ENCODE results near the gene ZNF440. TPM values are rescaled to one million over a fixed set of nuclear protein-coding genes. Genes with fewer than 3 reads are reported as not detected.
"Not testable (repeated sequence)": the region's sequence is repeated elsewhere in the genome, so short reads cannot be mapped to it uniquely, and the experiment has no call there.

ZNF440 gene
- 4.2 and 7.6 TPM in 2 replicates for total RNA-seq (2014; rRNA removed; shearing (Covaris generic))
- 2.3 and 2.4 TPM in 2 replicates for polyA plus RNA-seq (2016; fragmentation: Nextera tagmentation; extraction: Ambion mirVana)

- Histone ChIP-seq H3K36me3 (ENCODE audit: low read depth) (no peaks in the 10 kb centered on the region), H2AFZ (peak within 1 kb of the TSS; percentile 94), H3K79me2 (ENCODE audit: insufficient read depth) (peaks cover 41% of the 10 kb centered on the region), H3K4me1 (ENCODE audit: insufficient read depth) (no peaks in the 10 kb centered on the region), H3K4me2 (ENCODE audit: unreplicated experiment) (peak within 1 kb of the TSS; percentile 99), H3K9ac (peak within 1 kb of the TSS; percentile 86), H3K27me3 (replicated peaks; ENCODE audit: insufficient read depth) (no peaks in the 10 kb centered on the region), H3K9me2 (ENCODE audit: insufficient read depth) (no peaks in the 10 kb centered on the region), H4K20me1 (ENCODE audit: insufficient read depth) (no peaks in the 10 kb centered on the region), H3K27ac (peak within 1 kb of the TSS; percentile 56), H3K4me3 (peak within 1 kb of the TSS; percentile 88), H3K9me3 (ENCODE audit: low read depth) (no peaks in the 10 kb centered on the region), H3F3A (ENCODE audit: insufficient read depth) (no peaks in the 10 kb centered on the region)
- TF ChIP-seq EZH2phosphoT487 (IDR thresholded peaks at IDR 0.05; ENCODE audit: insufficient read depth, low read depth) (no peak), EZH2 (IDR thresholded peaks at IDR 0.05; ENCODE audit: insufficient read depth, poor library complexity, severe bottlenecking) (no peak)
- in situ Hi-C loops (cut with MboI), result no loop called here
- WGBS, 2 experiments (ENCODE audit: low coverage in 1 of 2, low lambda C conversion rate in 2 of 2, missing lambda C conversion rate in 2 of 2), result 1 to 3% methylated on average over 37 to 39 of the region's 55 CpGs
- peak; percentile 96 for DNase-seq
Observed at GRCh38 chr19:11814029-11814699, at the start of gene ZNF440. Gene ZNF440 (plus strand): TSS chr19:11814273. CDS start chr19:11814448, 175 bp downstream.

DNA sequence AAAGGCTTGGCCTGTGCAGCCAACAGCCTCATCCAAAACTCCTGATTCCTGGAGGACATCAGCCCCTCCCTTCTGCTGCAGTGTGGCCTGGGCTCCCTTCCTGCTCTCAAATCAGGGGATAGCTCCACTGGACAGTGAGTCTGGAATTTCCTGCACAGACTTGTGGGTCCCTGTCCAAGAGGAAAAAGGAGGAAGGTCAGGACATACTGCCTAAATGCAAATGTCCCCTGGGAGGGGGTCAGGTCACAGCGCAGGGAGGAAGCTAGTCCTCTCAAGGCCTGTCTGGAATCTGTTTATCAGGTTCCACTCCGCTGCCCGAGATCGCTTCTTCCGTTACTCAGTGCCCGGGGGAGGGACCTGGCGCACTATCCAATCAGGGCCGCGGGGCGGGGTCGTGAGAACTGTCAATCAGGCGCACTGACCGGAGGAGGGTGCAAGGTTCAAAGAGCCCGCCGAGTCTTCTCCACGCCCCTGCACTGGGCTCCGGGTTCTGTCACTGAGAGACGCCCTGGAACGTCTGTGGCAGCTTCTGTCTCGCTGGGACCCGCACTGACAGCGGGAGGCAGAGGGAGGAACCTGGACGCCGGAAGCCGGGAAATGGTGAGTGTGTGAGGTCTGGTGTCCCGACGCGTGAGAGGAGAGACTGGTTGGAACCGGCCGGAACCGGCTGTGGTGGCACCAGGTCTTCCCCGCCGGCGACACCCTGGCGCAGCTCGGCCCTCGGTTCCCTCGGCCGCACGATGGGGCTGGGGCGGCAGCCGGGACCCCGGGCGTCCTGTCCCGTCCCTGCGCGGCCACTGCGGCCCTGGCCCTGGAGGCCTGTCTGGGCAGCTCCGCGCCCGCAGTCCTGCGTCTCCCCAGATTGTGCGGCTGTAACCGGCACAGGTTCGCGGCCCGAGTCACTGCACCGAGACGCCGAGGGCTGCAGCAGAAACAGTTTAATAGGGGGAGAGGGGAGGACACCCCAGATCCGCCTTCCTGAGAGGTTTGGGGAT, 47.2 kb upstream of the ZNF440 start, which contains the start of gene ZNF441:
ZNF441 (plus strand) TSS at position 404 of the 995 bp plus-strand sequence; CDS start at position 598, 194 bp downstream.
- TF ChIP-seq EZH2phosphoT487 (IDR thresholded peaks at IDR 0.05; ENCODE audit: insufficient read depth, low read depth), result no peak
- no peak for TF ChIP-seq EZH2 (IDR thresholded peaks at IDR 0.05; ENCODE audit: insufficient read depth, poor library complexity, severe bottlenecking)
- Histone ChIP-seq H3K27ac (peak within 1 kb of the TSS; percentile 91), H3K4me1 (ENCODE audit: insufficient read depth) (peaks cover 6% of the 10 kb centered on the region), H3K4me3 (peak within 1 kb of the TSS; percentile 76), H3K4me2 (ENCODE audit: unreplicated experiment) (peak within 1 kb of the TSS; percentile 91), H3F3A (ENCODE audit: insufficient read depth) (no peaks in the 10 kb centered on the region), H3K9ac (peak within 1 kb of the TSS; percentile 98), H3K9me2 (ENCODE audit: insufficient read depth) (no peaks in the 10 kb centered on the region), H3K79me2 (ENCODE audit: insufficient read depth) (peaks cover 41% of the 10 kb centered on the region), H3K36me3 (ENCODE audit: low read depth) (no peaks in the 10 kb centered on the region), H3K9me3 (ENCODE audit: low read depth) (no peaks in the 10 kb centered on the region), H4K20me1 (ENCODE audit: insufficient read depth) (no peaks in the 10 kb centered on the region), H2AFZ (peak within 1 kb of the TSS; percentile 97), H3K27me3 (replicated peaks; ENCODE audit: insufficient read depth) (no peaks in the 10 kb centered on the region)
- in situ Hi-C loops (cut with MboI), result no loop called here
- 1% methylated on average over 59 of the region's 61 CpGs for WGBS, 2 experiments (ENCODE audit: low coverage in 1 of 2, low lambda C conversion rate in 2 of 2, missing lambda C conversion rate in 2 of 2)
- DNase-seq, result peak; percentile 98

GRCh38 chr19:11767633-11768133, 46.4 kb upstream of the ZNF440 start:
- H3K4me1 ChIP-seq (ENCODE audit: insufficient read depth), result peaks cover 6% of the 10 kb centered on the region
- H3K79me2 ChIP-seq (ENCODE audit: insufficient read depth), result peaks cover 46% of the 10 kb centered on the region
- peak; percentile 76 for DNase-seq
- WGBS, 2 experiments (ENCODE audit: low coverage in 1 of 2, low lambda C conversion rate in 2 of 2, missing lambda C conversion rate in 2 of 2), result 3 to 4% methylated on average over 17 to 20 of the region's 20 CpGs
- H3K27me3 ChIP-seq (replicated peaks; ENCODE audit: insufficient read depth), result no peaks in the 10 kb centered on the region
- peak overlapping the region; percentile 91 for H3K27ac ChIP-seq
- no peaks in the 10 kb centered on the region for H4K20me1 ChIP-seq (ENCODE audit: insufficient read depth)
- H3K36me3 ChIP-seq (ENCODE audit: low read depth), result no peaks in the 10 kb centered on the region
- peak overlapping the region; percentile 98 for H3K9ac ChIP-seq
- H3K4me2 ChIP-seq (ENCODE audit: unreplicated experiment), result peak overlapping the region; percentile 91
- no peaks in the 10 kb centered on the region for H3F3A ChIP-seq (ENCODE audit: insufficient read depth)
- TF ChIP-seq EZH2 (IDR thresholded peaks at IDR 0.05; ENCODE audit: insufficient read depth, poor library complexity, severe bottlenecking), result no peak
- TF ChIP-seq EZH2phosphoT487 (IDR thresholded peaks at IDR 0.05; ENCODE audit: insufficient read depth, low read depth), result no peak
- in situ Hi-C loops (cut with MboI), result no loop called here
- peak overlapping the region; percentile 76 for H3K4me3 ChIP-seq
- H3K9me3 ChIP-seq (ENCODE audit: low read depth), result no peaks in the 10 kb centered on the region
- H2AFZ ChIP-seq, result peak overlapping the region; percentile 97
- H3K9me2 ChIP-seq (ENCODE audit: insufficient read depth), result no peaks in the 10 kb centered on the region

GRCh38 chr19:11769995-11770394, 44.1 kb upstream of the ZNF440 start:
- no peaks in the 10 kb centered on the region for H4K20me1 ChIP-seq (ENCODE audit: insufficient read depth)
- no peaks in the 10 kb centered on the region for H3K27me3 ChIP-seq (replicated peaks; ENCODE audit: insufficient read depth)
- TF ChIP-seq EZH2phosphoT487 (IDR thresholded peaks at IDR 0.05; ENCODE audit: insufficient read depth, low read depth), result no peak
- no peak for TF ChIP-seq EZH2 (IDR thresholded peaks at IDR 0.05; ENCODE audit: insufficient read depth, poor library complexity, severe bottlenecking)
- WGBS, 2 experiments (ENCODE audit: low coverage in 1 of 2, low lambda C conversion rate in 2 of 2, missing lambda C conversion rate in 2 of 2), result 91 to 99% methylated on average over 4 of the region's 4 CpGs
- no peak overlapping the region for H2AFZ ChIP-seq
- no peak overlapping the region for H3K4me3 ChIP-seq
- H3K9ac ChIP-seq, result no peak overlapping the region
- no peaks in the 10 kb centered on the region for H3K36me3 ChIP-seq (ENCODE audit: low read depth)
- peaks cover 70% of the 10 kb centered on the region for H3K79me2 ChIP-seq (ENCODE audit: insufficient read depth)
- H3K27ac ChIP-seq, result no peak overlapping the region
- in situ Hi-C loops (cut with MboI), result no loop called here
- no peak for DNase-seq
- peaks cover 6% of the 10 kb centered on the region for H3K4me1 ChIP-seq (ENCODE audit: insufficient read depth)
- no peaks in the 10 kb centered on the region for H3F3A ChIP-seq (ENCODE audit: insufficient read depth)
- no peak overlapping the region for H3K4me2 ChIP-seq (ENCODE audit: unreplicated experiment)
- H3K9me2 ChIP-seq (ENCODE audit: insufficient read depth), result no peaks in the 10 kb centered on the region
- no peaks in the 10 kb centered on the region for H3K9me3 ChIP-seq (ENCODE audit: low read depth)

- H3K27me3 ChIP-seq (replicated peaks; ENCODE audit: insufficient read depth); H2AFZ ChIP-seq; H3K27ac ChIP-seq; H3K9me2 ChIP-seq (ENCODE audit: insufficient read depth); H3F3A ChIP-seq (ENCODE audit: insufficient read depth); H3K4me1 ChIP-seq (ENCODE audit: insufficient read depth); in situ Hi-C loops (cut with MboI); H3K9ac ChIP-seq; H3K4me3 ChIP-seq; H3K4me2 ChIP-seq (ENCODE audit: unreplicated experiment); H3K9me3 ChIP-seq (ENCODE audit: low read depth); H4K20me1 ChIP-seq (ENCODE audit: insufficient read depth); H3K36me3 ChIP-seq (ENCODE audit: low read depth): not testable (repeated sequence)
- WGBS, 2 experiments (ENCODE audit: low coverage in 1 of 2, low lambda C conversion rate in 2 of 2, missing lambda C conversion rate in 2 of 2), result 75 to 81% methylated on average over 11 of the region's 11 CpGs
- DNase-seq, result peak; percentile 3
- peaks cover 83% of the 10 kb centered on the region for H3K79me2 ChIP-seq (ENCODE audit: insufficient read depth)
Observed at GRCh38 chr19:11771520-11771919, 42.6 kb upstream of the ZNF440 start.

GRCh38 chr19:11776669-11777068, 37.4 kb upstream of the ZNF440 start:
- WGBS, 2 experiments (ENCODE audit: low coverage in 1 of 2, low lambda C conversion rate in 2 of 2, missing lambda C conversion rate in 2 of 2), result 95 to 98% methylated on average over 11 of the region's 11 CpGs
- in situ Hi-C loops (cut with MboI); H3K9ac ChIP-seq; H3K27me3 ChIP-seq (replicated peaks; ENCODE audit: insufficient read depth); H3K9me2 ChIP-seq (ENCODE audit: insufficient read depth); H3K27ac ChIP-seq; DNase-seq; H3K4me3 ChIP-seq; H3K4me2 ChIP-seq (ENCODE audit: unreplicated experiment); H3K4me1 ChIP-seq (ENCODE audit: insufficient read depth); H2AFZ ChIP-seq; H4K20me1 ChIP-seq (ENCODE audit: insufficient read depth): not testable (repeated sequence)
- peaks cover 51% of the 10 kb centered on the region for H3K36me3 ChIP-seq (ENCODE audit: low read depth)
- peaks cover 11% of the 10 kb centered on the region; the same call in 1 of the 2 replicates for H3F3A ChIP-seq (ENCODE audit: insufficient read depth)
- peaks cover 15% of the 10 kb centered on the region for H3K9me3 ChIP-seq (ENCODE audit: low read depth)
- H3K79me2 ChIP-seq (ENCODE audit: insufficient read depth), result peaks cover 50% of the 10 kb centered on the region

Data from GM23248 (cell line).